ENCODE measurements around the gene PCDHGA1.
A peak's percentile ranks its signal among the peaks of the same experiment; 100 is the strongest.

DNA sequence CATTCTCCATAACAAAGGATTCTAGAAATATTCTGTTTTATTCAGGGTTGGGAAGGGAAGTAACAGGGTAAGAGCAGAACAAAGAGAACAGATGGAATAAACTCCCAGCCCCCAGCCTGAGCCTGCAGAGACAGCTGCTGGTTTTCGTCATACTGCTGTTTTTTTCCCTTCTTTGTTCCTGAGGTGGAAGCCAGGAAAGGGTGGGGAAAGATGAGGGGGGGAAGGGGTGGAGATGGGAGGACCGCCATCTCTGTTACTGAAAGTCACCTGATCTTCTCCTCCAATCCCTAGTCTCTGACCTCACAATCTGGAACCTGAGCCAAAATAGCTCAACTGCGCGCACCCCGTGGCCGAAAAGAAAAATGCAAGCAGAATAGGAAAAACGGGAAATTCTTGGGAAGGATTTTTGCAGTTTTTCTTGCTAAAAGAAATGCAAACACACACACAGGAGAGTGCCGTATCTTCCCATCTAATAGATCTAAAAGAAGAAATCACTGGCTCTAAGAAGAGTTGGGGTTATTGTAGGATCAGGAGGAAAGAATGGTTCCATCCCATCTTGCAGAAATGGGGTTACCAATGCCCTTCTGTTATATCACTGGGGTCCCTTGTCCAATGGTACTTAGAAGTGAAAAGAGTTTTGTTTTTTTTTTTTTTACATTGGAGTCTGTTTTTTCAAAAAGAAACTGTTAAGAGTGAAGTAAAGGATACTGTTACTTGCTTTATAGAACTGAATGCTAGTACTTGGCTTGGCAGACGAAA, 230.6 kb downstream of the PCDHGA1 start:
- TF ChIP-seq, protein P1, sequence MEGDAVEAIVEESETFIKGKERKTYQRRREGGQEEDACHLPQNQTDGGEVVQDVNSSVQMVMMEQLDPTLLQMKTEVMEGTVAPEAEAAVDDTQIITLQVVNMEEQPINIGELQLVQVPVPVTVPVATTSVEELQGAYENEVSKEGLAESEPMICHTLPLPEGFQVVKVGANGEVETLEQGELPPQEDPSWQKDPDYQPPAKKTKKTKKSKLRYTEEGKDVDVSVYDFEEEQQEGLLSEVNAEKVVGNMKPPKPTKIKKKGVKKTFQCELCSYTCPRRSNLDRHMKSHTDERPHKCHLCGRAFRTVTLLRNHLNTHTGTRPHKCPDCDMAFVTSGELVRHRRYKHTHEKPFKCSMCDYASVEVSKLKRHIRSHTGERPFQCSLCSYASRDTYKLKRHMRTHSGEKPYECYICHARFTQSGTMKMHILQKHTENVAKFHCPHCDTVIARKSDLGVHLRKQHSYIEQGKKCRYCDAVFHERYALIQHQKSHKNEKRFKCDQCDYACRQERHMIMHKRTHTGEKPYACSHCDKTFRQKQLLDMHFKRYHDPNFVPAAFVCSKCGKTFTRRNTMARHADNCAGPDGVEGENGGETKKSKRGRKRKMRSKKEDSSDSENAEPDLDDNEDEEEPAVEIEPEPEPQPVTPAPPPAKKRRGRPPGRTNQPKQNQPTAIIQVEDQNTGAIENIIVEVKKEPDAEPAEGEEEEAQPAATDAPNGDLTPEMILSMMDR (IDR thresholded peaks at IDR 0.05), result peak; percentile 89
- no peak for TF ChIP-seq EZH2 (IDR thresholded peaks at IDR 0.05)
